ENCODE results near the gene CDK2AP2.
"Not testable (repeated sequence)": the region's sequence is repeated elsewhere in the genome, so short reads cannot be mapped to it uniquely, and the experiment has no call there.

CDK2AP2 gene

DNA sequence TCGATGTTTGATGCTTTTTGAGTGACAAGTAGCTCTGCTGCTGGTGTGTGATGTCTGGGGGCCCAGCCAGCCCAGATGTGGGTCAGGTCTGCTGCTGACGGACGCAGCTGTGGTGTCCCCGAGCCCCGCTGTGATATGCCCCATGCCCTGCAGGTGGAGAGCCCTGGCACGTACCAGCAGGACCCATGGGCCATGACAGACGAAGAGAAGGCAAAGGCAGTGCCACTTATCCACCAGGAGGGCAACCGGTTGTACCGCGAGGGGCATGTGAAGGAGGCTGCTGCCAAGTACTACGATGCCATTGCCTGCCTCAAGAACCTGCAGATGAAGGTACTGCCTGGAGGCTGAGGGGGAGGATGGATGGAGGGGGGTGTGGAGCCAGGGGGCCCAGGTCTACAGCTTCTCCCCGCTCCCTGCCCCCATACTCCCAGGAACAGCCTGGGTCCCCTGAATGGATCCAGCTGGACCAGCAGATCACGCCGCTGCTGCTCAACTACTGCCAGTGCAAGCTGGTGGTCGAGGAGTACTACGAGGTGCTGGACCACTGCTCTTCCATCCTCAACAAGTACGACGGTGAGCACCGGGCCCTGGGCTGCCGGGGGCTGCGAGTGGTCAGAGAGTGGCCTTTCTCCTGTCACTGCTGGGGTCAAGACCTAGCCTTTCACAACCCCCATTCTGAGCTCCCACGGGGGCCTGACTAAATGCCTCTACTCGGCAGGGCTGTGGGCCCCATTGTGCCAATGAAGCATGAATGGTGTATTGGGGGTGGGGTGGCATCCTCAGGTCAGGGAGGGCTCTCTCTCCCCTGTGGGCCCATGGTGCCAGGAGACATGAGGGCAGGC is 17.9 kb downstream of the CDK2AP2 start:
- DNase-seq (ENCODE audit: low read depth) = no peak

DNA sequence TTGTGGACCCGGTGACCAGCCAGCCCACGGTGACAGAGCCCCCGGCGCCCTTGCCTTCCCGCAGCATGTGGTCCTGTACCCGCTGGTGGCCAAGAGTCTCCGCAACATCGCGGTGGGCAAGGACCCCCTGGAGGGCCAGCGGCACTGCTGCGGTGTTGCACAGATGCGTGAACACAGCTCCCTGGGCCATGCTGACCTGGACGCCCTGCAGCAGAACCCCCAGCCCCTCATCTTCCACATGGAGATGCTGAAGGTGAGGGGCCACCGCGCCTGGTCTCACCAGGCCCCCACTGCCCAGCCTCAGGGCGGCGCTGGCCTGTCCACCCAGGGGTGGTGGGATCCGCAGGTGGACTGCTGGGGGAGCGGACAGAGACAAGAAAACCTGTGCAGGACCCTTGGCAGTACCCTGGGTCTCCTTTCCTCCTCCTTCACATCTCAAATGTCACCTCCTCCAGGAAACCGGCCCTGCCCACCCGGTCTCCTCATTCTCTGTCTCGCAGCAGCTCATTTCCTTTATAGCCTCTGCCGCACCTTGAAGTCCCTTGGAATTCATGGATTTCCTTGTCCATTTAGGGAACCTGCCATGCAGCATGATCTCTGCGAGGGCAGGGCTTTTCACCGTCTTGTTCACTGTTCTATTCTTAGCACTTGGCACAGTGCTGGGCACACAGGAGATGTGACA is 18.6 kb downstream of the CDK2AP2 start:
- no peak for DNase-seq (ENCODE audit: low read depth)

DNA sequence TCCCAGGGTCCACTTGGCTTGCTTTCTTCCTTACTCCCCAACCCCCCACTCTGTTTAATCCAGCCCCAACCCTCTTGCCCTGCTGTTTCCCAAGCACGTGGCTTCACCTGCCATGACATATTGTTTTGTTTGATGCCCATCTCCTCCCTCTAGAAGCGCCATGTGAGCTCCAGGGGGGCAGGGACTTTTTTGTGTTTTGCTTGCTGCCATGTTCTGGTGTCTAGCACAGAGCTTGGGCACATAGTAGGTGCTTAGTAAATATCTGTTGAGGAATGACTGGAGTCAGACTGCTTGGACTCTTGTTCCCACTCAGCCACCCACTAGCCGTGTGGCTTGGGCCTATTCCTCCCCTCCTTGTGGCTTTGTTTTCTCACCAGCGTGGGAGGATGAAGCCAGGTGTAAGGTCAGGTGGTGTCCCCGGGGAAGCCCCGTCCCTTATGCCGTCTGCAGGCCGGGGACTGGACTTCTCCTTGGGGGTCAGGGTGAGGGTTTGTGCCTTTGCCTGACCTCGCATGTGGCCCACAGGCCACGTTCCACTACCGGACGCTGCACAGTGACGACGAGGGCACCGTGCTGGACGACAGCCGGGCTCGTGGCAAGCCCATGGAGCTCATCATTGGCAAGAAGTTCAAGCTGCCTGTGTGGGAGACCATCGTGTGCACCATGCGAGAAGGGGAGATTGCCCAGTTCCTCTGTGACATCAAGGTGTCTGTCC is 21.3 kb downstream of the CDK2AP2 start:
- peak; percentile 55 for DNase-seq (ENCODE audit: low read depth)

DNA sequence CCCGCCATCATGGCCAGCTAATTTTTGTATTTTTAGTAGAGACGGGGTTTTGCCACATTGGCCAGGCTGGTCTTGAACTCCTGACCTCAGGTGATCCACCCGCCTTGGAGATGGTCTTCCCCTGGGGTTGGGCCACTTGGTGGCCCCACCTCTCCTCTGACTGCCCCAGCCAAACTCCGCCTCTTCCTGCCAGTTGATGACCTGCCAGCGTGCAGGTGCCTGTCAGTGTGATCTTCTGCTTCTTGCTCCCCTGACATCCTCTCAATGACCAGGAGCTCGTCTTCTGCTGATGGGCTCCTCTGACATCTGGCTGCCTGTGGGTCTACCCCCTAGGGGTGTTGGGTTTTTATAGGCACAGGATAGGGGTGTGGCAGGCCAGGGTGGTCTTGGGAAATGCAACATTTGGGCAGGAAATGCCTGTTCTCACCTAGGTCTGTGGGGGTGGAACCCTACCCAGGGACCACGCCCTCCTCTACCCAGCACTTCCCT is 22.0 kb downstream of the CDK2AP2 start:
- DNase-seq (ENCODE audit: low read depth) = peak; percentile 67

DNA sequence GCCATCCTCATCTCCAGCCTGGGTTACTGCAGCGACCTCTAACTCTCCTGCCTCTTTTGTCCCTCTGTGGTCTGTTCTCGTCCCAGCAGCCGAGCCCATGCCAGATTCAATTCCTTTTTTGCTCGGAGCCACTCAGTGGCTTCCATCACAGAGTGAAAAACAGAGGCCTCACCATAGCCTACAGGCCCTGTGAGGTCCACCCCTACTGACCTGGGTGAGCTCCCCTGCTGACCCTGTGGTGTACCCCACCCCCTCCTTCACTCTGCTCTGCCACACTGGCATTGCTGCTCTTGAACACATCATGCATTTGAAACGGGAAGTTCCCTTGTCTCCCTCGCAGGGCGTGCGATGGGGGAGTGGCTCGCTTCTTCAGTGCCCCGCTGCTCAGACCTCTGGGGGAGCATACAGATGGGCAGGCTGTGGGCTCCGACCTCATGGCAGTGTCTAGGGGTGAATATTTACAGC is 23.1 kb downstream of the CDK2AP2 start:
- DNase-seq (ENCODE audit: low read depth) = peak; percentile 72

DNA sequence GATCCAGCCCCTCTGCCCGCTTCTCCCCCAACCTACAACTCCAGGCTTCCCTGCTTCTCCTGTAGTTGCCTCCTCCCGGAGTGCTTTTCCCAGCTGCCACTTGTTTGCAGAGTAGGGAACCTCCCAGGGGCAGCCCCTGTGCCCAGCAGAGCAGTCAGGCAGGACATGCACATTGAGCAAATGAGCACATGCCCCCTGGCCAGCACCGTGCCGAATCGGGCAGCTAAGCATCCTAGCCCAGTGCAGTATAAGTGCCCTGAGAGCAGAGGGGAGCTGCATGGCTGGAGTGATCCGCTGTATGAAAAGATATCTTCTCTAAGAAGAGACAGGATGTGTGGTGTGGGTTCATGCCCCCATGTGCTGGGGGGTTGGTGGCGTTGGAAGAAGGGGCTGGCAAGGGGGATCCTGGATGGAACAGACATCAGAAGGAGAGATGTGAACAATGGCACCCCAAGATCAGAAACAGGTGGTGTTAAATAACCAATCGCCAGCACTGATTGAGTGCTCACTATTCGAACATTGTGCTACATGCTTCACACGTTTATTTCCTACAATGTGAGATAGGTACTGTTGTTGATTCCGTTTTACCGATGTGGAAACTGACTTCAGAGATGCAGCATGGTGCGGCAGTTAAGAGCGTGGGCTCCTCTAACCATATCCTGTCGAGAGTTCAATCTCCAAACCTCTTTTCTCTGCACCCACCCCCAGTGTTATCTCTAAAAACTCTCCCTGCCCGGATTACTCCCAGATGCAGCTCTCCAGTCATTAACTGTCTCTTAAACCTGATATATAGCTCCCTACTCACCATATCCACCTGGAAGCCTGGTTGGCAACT is 23.9 kb downstream of the CDK2AP2 start:
- peak; percentile 35 for DNase-seq (ENCODE audit: low read depth)

DNA sequence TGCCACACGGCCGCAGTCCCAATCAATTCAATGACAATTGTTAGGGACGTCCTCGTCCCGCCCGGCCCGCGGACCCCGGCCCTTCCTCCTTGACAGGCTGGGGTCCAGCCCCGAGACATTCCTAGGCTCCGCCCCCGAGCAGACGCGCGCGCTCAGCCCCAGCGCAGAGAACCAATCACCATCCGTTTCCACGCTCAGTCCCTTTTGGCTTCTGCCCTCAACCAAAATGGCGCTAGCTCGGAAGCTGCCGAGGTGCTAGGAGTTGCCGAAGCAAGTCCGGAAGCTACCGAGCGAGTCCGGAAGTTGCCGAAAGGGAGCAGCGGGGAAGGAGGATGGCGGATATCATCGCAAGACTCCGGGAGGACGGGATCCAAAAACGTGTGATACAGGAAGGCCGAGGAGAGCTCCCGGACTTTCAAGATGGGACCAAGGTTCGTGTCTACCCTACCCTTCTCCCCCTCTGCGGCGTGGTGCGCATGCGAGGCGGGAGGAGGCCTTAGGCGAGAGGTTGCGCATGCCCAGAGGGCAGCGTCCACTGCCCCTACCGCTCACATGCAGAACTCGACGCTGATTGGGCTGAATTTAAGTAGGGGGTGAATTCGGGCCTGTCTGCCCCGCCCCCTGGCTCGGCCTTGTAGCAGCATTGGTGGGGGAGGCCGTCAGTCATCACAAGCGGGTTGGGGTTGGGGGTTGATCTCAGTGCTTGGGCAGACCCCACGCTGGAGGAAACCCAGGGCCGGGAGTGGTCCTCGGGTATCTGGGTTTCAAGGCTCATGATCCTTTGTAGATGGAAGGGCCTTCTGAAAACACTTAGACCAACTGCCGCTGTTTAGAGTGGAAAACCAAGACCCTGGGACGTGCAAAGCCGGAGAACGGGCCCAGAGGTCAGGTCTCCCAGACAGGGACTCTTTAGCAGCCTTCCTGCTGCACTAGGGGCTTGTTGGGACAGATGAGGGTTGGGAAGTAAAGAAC is 24.8 kb downstream of the CDK2AP2 start, which contains the start of gene AIP:
Gene AIP, plus strand, starts transcription at position 200 of the 972 bp plus-strand sequence. Its CDS starts 133 bp downstream, at position 333.
- DNase-seq (ENCODE audit: low read depth) = peak; percentile 95

DNA sequence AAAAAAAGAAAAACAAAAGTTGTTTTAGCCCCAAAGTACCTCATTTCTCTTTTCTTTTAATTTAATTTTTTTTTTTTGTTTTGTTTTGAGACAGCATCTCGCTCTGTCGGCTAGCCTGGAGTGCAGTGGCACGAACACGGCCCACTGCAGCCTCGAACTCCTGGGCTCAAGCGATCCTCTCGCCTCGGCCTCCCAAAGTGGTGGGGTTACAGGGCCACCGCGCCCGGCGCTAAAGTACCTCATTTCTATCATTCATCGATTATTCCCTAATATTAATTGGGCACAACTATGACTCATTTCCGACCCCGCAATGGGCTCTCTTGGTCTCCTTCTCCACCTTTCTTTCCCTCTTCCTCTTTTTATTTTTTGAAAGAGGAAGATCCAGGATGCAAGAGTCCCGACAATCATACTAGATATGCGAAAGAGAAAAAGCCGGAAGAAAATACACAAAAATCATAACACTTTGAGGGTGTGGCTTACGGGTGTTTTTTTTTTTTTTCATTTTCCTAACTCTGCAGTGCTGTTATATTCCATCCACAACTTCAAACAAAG is 25.6 kb downstream of the CDK2AP2 start:
- DNase-seq (ENCODE audit: low read depth) = no peak

DNA sequence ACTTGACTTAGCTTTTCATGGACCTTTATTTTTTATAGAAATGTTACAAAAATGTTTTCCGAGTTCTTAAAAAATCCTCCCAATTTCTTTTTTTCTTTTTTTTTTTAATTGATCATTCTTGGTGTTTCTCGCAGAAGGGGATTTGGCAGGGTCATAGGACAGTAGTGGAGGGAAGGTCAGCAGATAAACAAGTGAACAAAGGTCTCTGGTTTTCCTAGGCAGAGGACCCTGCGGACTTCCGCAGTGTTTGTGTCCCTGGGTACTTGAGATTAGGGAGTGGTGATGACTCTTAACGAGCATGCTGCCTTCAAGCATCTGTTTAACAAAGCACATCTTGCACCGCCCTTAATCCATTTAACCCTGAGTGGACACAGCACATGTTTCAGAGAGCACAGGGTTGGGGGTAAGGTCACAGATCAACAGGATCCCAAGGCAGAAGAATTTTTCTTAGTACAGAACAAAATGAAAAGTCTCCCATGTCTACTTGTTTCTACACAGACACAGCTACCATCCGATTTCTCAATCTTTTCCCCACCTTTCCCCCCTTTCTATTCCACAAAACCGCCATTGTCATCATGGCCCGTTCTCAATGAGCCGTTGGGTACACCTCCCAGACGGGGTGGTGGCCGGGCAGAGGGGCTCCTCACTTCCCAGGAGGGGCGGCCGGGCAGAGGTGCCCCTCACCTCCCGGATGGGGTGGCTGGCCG is 30.5 kb downstream of the CDK2AP2 start:
- not testable (repeated sequence) for DNase-seq (ENCODE audit: low read depth)

DNA sequence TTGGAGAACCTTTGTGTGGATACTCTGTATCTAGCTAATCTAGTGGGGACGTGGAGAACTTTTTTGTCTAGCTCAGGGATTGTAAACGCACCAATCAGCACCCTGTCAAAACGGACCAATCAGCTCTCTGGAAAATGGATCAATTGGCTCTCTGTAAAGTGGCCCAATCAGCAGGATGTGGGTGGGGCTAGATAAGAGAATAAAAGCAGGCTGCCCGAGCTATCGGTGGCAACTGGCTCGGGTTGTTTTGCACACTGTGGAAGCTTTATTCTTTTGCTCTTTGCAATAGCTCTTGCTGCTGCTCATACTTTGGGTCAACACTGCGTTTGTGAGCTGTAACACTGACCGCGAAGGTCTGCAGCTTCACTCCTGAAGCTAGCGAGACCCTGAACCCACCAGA is 31.3 kb downstream of the CDK2AP2 start:
- not testable (repeated sequence) for DNase-seq (ENCODE audit: low read depth)

DNA sequence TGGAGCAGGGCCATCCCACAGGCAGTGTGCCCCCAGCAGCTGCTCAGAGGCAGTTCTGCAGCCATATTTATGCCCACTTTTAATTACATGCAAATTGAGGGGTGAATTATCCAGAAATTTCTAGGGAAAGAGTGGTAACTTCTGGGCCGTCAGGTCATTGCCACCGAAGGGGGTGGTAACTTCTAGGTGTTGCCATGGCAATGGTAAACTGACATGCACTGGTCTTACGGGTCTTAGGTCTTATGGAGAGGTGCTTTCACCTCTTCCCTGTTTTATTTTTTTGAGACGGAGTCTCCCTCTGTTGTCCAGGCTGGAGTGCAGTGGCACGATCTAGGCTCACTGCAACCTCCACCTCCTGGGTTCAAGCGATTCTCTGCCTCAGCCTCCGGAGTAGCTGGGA is 35.1 kb downstream of the CDK2AP2 start:
- DNase-seq (ENCODE audit: low read depth) = no peak

DNA sequence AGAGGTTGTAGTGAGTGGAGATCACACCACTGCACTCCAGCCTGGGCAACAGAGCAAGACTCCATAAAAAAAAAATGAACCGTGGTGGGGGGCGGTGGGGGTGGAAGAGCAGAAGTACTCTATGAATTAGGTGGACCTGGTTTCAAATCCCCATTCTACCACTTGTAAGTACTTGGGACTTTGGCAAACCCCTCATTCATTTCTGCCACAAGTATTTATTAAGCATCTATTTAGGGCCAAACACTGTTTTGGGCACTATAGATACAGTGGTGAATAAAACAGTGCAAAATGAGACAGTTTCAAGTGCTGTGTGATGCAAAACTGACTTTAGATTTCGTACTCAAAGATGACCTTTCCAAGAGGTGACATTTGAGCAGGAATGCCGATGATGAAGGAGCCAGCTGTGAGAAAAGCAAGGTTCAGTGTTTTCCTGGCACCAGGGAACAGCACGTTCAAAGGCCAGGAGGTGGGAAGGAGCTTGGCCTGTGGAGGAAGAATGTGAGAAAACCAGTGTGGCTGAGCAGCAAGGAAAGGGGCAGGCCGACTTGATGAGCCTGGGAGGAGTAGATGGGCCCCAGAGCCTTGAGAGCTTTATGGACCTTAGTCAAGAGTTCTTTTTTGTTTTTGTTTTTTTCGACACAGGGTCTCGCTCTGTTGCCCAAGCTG is 37.5 kb downstream of the CDK2AP2 start:
- DNase-seq (ENCODE audit: low read depth) = no peak

DNA sequence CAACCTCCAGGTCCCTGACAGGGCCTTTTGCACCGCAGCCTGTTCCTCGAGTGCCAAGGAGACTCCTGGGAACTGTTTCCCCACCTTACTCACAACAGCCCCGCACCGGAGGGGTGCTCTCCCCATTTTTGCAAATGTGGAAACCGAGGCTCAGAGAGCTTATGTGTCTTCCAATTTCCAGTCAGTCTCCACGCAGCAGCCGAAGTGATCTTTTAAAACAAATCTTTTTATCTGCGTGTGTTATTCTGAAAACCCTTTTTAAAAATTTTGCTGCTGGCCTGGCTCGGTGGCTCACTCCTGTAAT is 38.5 kb downstream of the CDK2AP2 start:
- no peak for DNase-seq (ENCODE audit: low read depth)

DNA sequence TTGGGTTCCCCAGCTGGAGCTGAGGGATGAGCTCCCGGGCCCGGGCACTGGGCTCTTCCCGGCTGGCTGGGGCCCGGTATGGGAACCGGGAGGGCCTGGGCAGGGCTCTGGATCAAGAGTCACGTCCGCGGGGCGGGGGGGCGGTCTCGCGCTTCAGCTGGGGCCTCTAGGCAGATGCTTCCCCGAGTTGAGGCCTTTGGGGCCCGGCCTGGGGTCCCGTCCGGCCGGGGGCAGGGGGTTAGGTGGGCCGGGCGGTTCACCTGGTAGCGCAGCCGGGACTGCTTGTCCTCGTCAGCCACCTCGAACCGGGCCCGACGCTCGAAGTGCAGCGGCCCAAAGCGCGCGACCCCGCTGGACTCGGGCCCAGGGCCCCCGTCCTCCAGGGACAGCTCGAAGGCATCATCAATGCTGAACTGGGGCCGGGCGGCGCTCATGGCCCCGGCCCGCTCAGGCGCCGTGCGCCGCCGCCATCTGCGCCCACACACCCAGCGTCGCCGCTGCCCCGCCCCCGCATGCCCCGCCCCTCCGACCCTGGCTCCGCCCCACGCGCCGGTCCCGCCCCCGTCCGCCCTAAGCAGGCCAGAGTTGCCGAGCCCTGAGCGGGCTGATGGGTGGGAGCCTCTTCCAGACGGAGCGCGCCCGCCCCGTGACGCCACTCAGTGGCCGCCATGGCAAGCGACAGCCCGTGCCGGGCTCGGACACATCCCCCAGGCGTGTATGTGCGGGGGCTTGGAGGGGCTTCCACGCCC is 39.0 kb downstream of the CDK2AP2 start, which contains the start of gene TMEM134:
Gene TMEM134, minus strand, starts transcription at position 493 of the 749 bp plus-strand sequence. Its CDS starts 59 bp downstream, at position 434.
- DNase-seq (ENCODE audit: low read depth) = peak; percentile 89

DNA sequence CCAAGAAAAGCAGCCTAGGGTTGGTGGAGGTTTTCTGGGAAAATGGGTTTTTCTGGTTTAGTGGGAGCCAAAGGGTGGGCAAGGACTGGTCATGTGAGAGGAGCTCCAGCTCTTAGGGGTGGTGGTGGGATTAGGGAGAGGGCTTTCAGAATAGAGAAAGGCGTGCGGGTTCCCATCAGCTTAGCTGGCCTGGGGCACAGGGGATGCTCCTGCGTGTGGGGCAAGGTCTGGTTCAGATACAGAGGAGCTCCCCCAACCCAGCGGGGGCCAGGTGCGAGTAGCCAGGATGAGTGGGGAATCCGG is 39.6 kb downstream of the CDK2AP2 start:
- DNase-seq (ENCODE audit: low read depth) = no peak

DNA sequence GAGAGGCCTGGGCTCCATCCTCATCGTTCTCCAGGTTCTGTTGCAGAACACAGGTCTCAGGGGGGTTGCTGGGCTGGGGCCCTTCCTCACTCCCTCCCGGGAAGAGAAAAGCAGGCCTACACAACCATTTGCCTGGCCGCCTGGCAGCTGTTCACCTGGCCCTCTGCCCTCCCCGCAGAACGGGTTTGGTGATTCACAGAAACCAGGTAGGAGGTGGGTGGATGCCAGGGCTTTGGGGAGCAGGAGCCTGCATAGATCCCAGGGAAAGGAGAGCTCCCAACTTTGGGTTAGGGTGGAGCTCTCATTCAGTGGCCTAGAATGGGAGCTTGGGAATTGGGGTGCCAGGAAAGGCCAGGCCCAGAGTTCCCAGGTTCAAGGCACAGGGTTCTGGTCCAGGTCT is 39.9 kb downstream of the CDK2AP2 start:
- no peak for DNase-seq (ENCODE audit: low read depth)

DNA sequence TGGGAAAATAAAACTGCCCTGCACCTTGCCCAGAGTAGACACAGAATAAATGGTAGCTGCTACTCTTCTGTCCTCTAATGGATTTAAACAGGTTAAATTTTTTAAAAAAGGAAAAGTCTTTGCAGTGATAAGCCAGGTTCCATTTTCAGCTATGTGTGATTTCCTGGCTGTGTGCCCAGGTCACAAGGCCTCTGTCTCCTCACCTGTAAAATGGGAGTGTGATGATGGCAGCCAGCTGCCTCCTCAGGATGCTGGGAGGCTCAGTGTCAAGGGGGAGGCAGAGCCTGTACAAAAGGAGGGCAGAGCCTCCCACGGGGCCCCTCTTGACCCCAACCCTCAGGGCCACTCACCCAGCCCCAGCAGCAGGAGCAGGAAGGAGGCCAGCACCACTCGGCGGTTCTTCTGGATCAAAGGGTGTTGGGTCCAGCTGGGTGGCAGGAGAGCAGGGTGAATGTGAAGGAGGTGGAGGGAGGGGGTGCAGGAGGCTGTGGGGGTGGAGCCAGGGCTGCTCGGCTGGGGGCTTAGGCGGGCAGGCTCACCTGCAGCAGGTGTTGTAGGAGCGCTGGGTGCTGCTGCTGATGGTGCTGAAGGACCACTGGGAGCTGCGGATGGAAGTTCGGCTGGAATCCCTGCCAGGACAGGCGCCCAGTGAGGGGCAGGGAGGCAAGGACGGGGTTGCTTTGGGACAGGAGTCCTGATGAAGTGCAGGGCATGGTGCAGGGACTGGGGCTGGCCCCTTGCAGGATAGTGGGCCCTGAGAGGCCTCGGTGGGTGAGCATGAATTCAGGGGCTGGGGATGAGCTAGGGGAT is 40.8 kb downstream of the CDK2AP2 start:
- no peak for DNase-seq (ENCODE audit: low read depth)

All from activated T-cell treated with anti-CD3 and anti-CD28 coated beads for 48 hours (primary cell).